ENCODE data around the gene GPATCH2. TPM values are rescaled to one million over a fixed set of nuclear protein-coding genes. Genes with fewer than 3 reads are reported as not detected.

GPATCH2 gene
- total and polyA plus RNA-seq, 10 of the 15 experiments (the other 5 are each of a cell fraction or from before 2014, with no cell fraction given): 3.2 to 12.2 (median 5.4) TPM

DNA sequence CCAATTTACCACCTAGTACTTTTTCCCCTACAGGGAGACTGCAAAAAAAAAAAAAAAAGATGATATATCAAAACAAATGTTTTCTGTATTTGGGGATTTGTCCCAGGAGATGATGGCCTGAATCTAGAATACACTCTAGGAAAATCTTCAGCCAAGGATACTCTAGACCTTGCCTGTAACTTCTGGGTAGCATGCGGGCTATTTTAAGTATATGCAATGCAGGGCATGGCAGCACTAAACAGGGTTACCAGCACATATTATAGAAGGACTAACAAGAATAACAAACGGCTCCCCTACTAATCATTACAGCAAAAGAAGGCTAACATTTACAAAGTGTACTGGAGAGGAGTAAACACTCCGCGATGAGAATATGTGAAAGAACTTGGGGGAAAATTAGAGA is 109.6 kb downstream of the GPATCH2 start:
- H3K36me3 ChIP-seq (ENCODE audit: control insufficient read depth in 2 of 2, insufficient read depth in 2 of 2, low read length in 1 of 2): no peaks in the 10 kb centered on the region; a peak in 1 of 4 replicates
- intact Hi-C loops (cut with micrococcal nuclease; ENCODE audit: unreplicated experiment) (no loop called here), in situ Hi-C loops (cut with MboI) (no loop called here)
- H3K9me3 ChIP-seq (replicated peaks; ENCODE audit: control insufficient read depth, insufficient read depth, low read length): no peaks in the 10 kb centered on the region
- 98% methylated on average over 4 of the region's 4 CpGs for WGBS (ENCODE audit: insufficient coverage, insufficient replicate concordance, low lambda C conversion rate, missing lambda C conversion rate)
- ChIA-PET SMC1A (ENCODE audit: uncharacterized antibody, unreplicated experiment) (no interaction called here), POLR2A (interaction anchor here (0.6 kb wide), 1 partner anchor 235 kb away, joined by 4 read pairs; no protein-coding TSS in a partner anchor), RAD21 (ENCODE audit: unreplicated experiment) (no interaction called here), CTCF (interaction anchor here (0.6 kb wide), 1 partner anchor 887 kb away, joined by 3 read pairs; no protein-coding TSS in a partner anchor)
- ATAC-seq (no peak), FAIRE-seq (no peak), DNase-seq (ENCODE audit: low read depth, low spot score) (no peak)
- no peaks in the 10 kb centered on the region for H3K27me3 ChIP-seq (replicated peaks in 1 of 2; ENCODE audit: control insufficient read depth in 2 of 2, insufficient read depth in 2 of 2, low read length in 1 of 2)
- no peaks in the 10 kb centered on the region for H4K20me1 ChIP-seq (ENCODE audit: control insufficient read depth, insufficient read depth)
- H3K27ac ChIP-seq (ENCODE audit: control insufficient read depth, insufficient read depth): no peak overlapping the region
- no peak overlapping the region for H2AFZ ChIP-seq (ENCODE audit: control insufficient read depth, low read depth, low read length)
- H3K79me2 ChIP-seq (ENCODE audit: control insufficient read depth, insufficient read depth, low read length): no peaks in the 10 kb centered on the region
- BruUV-seq (replicated peaks): no TSS peak
- no peak overlapping the region for H3K4me2 ChIP-seq (ENCODE audit: control insufficient read depth, insufficient read depth)
- no peaks in the 10 kb centered on the region for H3K4me1 ChIP-seq (ENCODE audit: control insufficient read depth, insufficient read depth, low read length)
- H3K9ac ChIP-seq (ENCODE audit: control insufficient read depth, insufficient read depth, low read length): no peak overlapping the region
- H3K4me3 ChIP-seq: no peak overlapping the region
- TF ChIP-seq, protein P1, sequence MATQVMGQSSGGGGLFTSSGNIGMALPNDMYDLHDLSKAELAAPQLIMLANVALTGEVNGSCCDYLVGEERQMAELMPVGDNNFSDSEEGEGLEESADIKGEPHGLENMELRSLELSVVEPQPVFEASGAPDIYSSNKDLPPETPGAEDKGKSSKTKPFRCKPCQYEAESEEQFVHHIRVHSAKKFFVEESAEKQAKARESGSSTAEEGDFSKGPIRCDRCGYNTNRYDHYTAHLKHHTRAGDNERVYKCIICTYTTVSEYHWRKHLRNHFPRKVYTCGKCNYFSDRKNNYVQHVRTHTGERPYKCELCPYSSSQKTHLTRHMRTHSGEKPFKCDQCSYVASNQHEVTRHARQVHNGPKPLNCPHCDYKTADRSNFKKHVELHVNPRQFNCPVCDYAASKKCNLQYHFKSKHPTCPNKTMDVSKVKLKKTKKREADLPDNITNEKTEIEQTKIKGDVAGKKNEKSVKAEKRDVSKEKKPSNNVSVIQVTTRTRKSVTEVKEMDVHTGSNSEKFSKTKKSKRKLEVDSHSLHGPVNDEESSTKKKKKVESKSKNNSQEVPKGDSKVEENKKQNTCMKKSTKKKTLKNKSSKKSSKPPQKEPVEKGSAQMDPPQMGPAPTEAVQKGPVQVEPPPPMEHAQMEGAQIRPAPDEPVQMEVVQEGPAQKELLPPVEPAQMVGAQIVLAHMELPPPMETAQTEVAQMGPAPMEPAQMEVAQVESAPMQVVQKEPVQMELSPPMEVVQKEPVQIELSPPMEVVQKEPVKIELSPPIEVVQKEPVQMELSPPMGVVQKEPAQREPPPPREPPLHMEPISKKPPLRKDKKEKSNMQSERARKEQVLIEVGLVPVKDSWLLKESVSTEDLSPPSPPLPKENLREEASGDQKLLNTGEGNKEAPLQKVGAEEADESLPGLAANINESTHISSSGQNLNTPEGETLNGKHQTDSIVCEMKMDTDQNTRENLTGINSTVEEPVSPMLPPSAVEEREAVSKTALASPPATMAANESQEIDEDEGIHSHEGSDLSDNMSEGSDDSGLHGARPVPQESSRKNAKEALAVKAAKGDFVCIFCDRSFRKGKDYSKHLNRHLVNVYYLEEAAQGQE (IDR thresholded peaks at IDR 0.05; ENCODE audit: low read depth, low read length): no peak
- TF ChIP-seq, protein P2, sequence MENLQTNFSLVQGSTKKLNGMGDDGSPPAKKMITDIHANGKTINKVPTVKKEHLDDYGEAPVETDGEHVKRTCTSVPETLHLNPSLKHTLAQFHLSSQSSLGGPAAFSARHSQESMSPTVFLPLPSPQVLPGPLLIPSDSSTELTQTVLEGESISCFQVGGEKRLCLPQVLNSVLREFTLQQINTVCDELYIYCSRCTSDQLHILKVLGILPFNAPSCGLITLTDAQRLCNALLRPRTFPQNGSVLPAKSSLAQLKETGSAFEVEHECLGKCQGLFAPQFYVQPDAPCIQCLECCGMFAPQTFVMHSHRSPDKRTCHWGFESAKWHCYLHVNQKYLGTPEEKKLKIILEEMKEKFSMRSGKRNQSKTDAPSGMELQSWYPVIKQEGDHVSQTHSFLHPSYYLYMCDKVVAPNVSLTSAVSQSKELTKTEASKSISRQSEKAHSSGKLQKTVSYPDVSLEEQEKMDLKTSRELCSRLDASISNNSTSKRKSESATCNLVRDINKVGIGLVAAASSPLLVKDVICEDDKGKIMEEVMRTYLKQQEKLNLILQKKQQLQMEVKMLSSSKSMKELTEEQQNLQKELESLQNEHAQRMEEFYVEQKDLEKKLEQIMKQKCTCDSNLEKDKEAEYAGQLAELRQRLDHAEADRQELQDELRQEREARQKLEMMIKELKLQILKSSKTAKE (IDR thresholded peaks at IDR 0.05; ENCODE audit: low read depth, poor library complexity, severe bottlenecking): no peak
- TF ChIP-seq NR2C2 (IDR thresholded peaks at IDR 0.05; ENCODE audit: borderline replicate concordance, control insufficient read depth, insufficient read length, low read depth): no peak
- no peak for TF ChIP-seq FOXK2 (IDR thresholded peaks at IDR 0.05)
- TF ChIP-seq, protein P3, sequence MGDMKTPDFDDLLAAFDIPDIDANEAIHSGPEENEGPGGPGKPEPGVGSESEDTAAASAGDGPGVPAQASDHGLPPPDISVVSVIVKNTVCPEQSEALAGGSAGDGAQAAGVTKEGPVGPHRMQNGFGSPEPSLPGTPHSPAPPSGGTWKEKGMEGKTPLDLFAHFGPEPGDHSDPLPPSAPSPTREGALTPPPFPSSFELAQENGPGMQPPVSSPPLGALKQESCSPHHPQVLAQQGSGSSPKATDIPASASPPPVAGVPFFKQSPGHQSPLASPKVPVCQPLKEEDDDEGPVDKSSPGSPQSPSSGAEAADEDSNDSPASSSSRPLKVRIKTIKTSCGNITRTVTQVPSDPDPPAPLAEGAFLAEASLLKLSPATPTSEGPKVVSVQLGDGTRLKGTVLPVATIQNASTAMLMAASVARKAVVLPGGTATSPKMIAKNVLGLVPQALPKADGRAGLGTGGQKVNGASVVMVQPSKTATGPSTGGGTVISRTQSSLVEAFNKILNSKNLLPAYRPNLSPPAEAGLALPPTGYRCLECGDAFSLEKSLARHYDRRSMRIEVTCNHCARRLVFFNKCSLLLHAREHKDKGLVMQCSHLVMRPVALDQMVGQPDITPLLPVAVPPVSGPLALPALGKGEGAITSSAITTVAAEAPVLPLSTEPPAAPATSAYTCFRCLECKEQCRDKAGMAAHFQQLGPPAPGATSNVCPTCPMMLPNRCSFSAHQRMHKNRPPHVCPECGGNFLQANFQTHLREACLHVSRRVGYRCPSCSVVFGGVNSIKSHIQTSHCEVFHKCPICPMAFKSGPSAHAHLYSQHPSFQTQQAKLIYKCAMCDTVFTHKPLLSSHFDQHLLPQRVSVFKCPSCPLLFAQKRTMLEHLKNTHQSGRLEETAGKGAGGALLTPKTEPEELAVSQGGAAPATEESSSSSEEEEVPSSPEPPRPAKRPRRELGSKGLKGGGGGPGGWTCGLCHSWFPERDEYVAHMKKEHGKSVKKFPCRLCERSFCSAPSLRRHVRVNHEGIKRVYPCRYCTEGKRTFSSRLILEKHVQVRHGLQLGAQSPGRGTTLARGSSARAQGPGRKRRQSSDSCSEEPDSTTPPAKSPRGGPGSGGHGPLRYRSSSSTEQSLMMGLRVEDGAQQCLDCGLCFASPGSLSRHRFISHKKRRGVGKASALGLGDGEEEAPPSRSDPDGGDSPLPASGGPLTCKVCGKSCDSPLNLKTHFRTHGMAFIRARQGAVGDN (IDR thresholded peaks at IDR 0.05): no peak
- TF ChIP-seq, protein P4, sequence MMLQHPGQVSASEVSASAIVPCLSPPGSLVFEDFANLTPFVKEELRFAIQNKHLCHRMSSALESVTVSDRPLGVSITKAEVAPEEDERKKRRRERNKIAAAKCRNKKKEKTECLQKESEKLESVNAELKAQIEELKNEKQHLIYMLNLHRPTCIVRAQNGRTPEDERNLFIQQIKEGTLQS (IDR thresholded peaks at IDR 0.05; ENCODE audit: borderline replicate concordance, extremely low read depth, low read depth, low read length): no peak
- no peak for TF ChIP-seq MTA3 (IDR thresholded peaks at IDR 0.05; ENCODE audit: borderline replicate concordance, low read length)
- no peak for TF ChIP-seq SUPT20H (IDR thresholded peaks at IDR 0.05; ENCODE audit: borderline replicate concordance, control insufficient read depth, low read depth, low read length)
- TF ChIP-seq, protein P5, sequence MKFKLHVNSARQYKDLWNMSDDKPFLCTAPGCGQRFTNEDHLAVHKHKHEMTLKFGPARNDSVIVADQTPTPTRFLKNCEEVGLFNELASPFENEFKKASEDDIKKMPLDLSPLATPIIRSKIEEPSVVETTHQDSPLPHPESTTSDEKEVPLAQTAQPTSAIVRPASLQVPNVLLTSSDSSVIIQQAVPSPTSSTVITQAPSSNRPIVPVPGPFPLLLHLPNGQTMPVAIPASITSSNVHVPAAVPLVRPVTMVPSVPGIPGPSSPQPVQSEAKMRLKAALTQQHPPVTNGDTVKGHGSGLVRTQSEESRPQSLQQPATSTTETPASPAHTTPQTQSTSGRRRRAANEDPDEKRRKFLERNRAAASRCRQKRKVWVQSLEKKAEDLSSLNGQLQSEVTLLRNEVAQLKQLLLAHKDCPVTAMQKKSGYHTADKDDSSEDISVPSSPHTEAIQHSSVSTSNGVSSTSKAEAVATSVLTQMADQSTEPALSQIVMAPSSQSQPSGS (IDR thresholded peaks at IDR 0.05; ENCODE audit: low read length): no peak
- TF ChIP-seq BCL11A (IDR thresholded peaks at IDR 0.05; ENCODE audit: low read depth, low read length): no peak
- no peak for TF ChIP-seq FOXM1 (IDR thresholded peaks at IDR 0.05; ENCODE audit: low read depth, low read length)
- no peak for TF ChIP-seq SRF (IDR thresholded peaks at IDR 0.05; ENCODE audit: low read depth in 2 of 2, low read length in 2 of 2)

All from GM12878 (cell line).